Measurements from ENCODE around the gene PCDHGC4. TPM values are rescaled to one million over a fixed set of nuclear protein-coding genes. Genes with fewer than 3 reads are reported as not detected.

Gene PCDHGC4
- total RNA-seq, 1 donor from 2014 or later: not detected

- Mint-ChIP-seq H3K4me3 (no peak overlapping the region), H3K9me3 (no peaks in the 10 kb centered on the region), H3K27ac (no peak overlapping the region), H3K4me1 (no peaks in the 10 kb centered on the region), H3K27me3 (peaks cover 61% of the 10 kb centered on the region), H3K36me3 (ENCODE audit: low read depth) (no peaks in the 10 kb centered on the region)
- no peak for DNase-seq
- intact Hi-C loops (cut with micrococcal nuclease): loop anchor here (5.0 kb wide), 1 partner anchor 72 kb away; the partner anchor contains the start of gene PCDHGA10
Measured at GRCh38 chr5:141483902-141484301, 928 bp upstream of the PCDHGC4 start.

GRCh38 chr5:141484310-141484640 is 555 bp upstream of the PCDHGC4 start:
- H3K9me3 Mint-ChIP-seq: no peaks in the 10 kb centered on the region
- H3K27ac Mint-ChIP-seq: no peak overlapping the region
- no peaks in the 10 kb centered on the region for H3K4me1 Mint-ChIP-seq
- intact Hi-C loops (cut with micrococcal nuclease): loop anchor here (5.0 kb wide), 1 partner anchor 72 kb away; the partner anchor contains the start of gene PCDHGA10
- peaks cover 61% of the 10 kb centered on the region for H3K27me3 Mint-ChIP-seq
- no peak overlapping the region for H3K4me3 Mint-ChIP-seq
- no peaks in the 10 kb centered on the region for H3K36me3 Mint-ChIP-seq (ENCODE audit: low read depth)
- DNase-seq: no peak

DNA sequence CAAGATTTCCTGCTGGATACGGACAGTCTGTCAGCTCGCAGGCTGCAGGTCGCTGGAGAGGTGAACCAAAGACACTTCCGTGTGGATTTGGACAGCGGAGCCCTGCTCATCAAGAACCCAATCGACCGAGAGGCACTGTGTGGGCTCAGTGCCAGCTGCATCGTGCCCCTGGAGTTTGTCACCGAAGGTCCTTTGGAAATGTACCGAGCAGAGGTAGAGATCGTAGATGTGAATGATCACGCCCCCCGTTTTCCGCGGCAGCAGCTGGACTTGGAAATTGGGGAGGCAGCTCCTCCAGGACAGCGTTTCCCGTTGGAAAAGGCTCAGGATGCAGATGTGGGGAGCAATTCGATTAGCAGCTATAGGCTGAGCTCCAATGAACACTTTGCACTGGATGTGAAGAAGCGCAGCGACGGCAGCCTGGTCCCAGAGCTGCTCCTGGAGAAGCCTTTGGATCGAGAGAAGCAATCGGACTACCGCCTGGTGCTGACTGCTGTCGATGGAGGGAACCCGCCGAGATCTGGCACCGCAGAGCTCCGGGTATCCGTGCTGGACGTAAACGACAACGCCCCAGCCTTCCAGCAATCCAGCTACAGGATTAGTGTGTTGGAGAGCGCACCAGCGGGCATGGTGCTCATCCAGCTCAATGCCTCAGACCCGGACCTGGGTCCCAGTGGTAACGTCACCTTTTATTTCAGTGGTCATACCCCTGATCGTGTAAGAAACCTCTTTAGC is 658 bp downstream of the PCDHGC4 start:
- Mint-ChIP-seq H3K27me3 (peaks cover 63% of the 10 kb centered on the region), H3K36me3 (ENCODE audit: low read depth) (no peaks in the 10 kb centered on the region), H3K4me3 (no peak overlapping the region)

DNA sequence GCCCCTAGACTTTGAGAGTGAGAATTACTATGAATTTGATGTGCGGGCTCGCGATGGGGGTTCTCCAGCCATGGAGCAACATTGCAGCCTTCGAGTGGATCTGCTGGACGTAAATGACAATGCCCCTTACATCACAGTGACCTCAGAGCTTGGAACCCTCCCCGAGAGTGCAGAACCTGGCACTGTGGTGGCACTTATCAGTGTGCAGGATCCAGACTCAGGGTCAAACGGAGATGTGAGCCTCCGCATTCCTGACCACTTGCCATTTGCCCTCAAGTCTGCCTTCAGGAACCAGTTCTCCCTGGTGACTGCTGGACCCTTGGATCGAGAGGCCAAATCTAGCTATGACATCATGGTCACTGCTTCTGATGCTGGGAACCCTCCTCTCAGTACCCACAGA is 1.3 kb downstream of the PCDHGC4 start:
- Mint-ChIP-seq H3K9me3 (no peaks in the 10 kb centered on the region), H3K27me3 (peaks cover 65% of the 10 kb centered on the region), H3K4me3 (no peak overlapping the region), H3K4me1 (no peaks in the 10 kb centered on the region), H3K27ac (no peak overlapping the region), H3K36me3 (ENCODE audit: low read depth) (no peaks in the 10 kb centered on the region)
- no peak for DNase-seq
- intact Hi-C loops (cut with micrococcal nuclease): no loop called here

More for the DNA sequence above, 658 bp downstream of the PCDHGC4 start:
- intact Hi-C loops (cut with micrococcal nuclease): no loop called here
- DNase-seq: peak; percentile 52
- Mint-ChIP-seq H3K27ac (no peak overlapping the region), H3K9me3 (no peaks in the 10 kb centered on the region), H3K4me1 (no peaks in the 10 kb centered on the region)

DNA sequence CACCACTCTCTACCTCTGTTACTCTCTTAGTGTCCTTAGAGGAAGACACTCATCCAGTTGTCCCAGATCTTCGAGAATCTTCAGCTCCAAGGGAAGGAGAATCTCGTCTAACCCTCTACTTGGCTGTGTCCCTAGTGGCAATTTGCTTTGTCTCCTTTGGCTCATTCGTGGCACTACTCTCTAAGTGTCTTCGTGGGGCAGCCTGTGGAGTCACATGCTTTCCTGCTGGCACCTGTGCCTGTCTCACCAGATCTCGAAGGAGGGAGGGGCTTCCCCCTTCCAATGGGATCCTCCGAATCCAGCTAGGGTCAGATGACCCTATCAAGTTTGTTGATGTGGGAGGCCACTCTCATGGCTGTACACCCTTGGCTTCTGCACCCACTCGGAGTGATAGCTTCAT is 2.3 kb downstream of the PCDHGC4 start:
- Mint-ChIP-seq H3K9me3 (no peaks in the 10 kb centered on the region), H3K36me3 (ENCODE audit: low read depth) (no peaks in the 10 kb centered on the region), H3K27me3 (peaks cover 71% of the 10 kb centered on the region), H3K27ac (no peak overlapping the region), H3K4me1 (peaks cover 2% of the 10 kb centered on the region), H3K4me3 (no peak overlapping the region)
- no peak for DNase-seq
- intact Hi-C loops (cut with micrococcal nuclease): no loop called here

GRCh38 chr5:141488591-141489561 is 4.0 kb downstream of the PCDHGC4 start, which contains the start of gene PCDHGC5:
TSS of gene PCDHGC5 (plus strand) at chr5:141489081. CDS start at chr5:141489241, 160 bp downstream.
- peaks cover 68% of the 10 kb centered on the region for H3K27me3 Mint-ChIP-seq
- H3K36me3 Mint-ChIP-seq (ENCODE audit: low read depth): no peaks in the 10 kb centered on the region
- no peak for DNase-seq
- H3K4me1 Mint-ChIP-seq: peaks cover 2% of the 10 kb centered on the region
- no peaks in the 10 kb centered on the region for H3K9me3 Mint-ChIP-seq
- no peak within 1 kb of the TSS for H3K4me3 Mint-ChIP-seq
- intact Hi-C loops (cut with micrococcal nuclease): no loop called here
- no peak within 1 kb of the TSS for H3K27ac Mint-ChIP-seq

DNA sequence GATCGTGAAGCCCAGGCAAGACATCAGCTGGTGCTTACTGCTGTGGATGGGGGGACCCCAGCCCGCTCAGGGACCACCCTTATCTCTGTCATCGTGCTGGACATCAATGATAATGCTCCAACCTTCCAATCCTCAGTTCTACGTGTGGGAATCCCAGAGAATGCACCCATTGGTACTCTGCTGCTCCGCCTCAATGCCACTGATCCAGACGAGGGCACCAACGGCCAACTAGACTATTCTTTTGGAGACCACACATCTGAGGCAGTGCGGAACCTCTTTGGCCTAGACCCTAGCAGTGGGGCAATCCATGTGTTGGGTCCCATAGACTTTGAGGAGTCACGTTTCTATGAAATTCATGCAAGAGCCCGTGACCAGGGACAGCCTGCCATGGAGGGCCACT is 5.0 kb downstream of the PCDHGC4 start:
- no peaks in the 10 kb centered on the region for H3K36me3 Mint-ChIP-seq (ENCODE audit: low read depth)
- peaks cover 2% of the 10 kb centered on the region for H3K4me1 Mint-ChIP-seq
- no peak for DNase-seq
- H3K27me3 Mint-ChIP-seq: peaks cover 68% of the 10 kb centered on the region
- no peak overlapping the region for H3K4me3 Mint-ChIP-seq
- intact Hi-C loops (cut with micrococcal nuclease): no loop called here
- H3K9me3 Mint-ChIP-seq: no peaks in the 10 kb centered on the region
- no peak overlapping the region for H3K27ac Mint-ChIP-seq

DNA sequence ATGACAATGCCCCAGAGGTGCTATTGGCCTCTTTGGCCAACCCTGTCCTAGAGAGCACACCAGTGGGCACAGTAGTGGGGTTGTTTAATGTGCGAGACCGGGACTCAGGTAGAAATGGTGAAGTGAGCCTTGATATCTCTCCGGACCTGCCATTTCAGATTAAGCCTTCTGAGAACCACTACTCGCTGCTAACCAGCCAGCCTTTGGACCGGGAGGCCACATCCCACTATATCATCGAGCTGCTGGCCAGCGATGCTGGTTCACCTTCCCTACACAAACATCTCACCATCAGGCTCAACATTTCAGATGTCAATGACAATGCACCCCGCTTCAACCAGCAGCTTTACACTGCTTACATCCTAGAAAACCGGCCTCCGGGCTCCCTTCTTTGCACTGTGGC is 5.4 kb downstream of the PCDHGC4 start:
- DNase-seq: peak; percentile 45
- no peaks in the 10 kb centered on the region for H3K36me3 Mint-ChIP-seq (ENCODE audit: low read depth)
- intact Hi-C loops (cut with micrococcal nuclease): no loop called here
- peaks cover 66% of the 10 kb centered on the region for H3K27me3 Mint-ChIP-seq
- H3K4me3 Mint-ChIP-seq: no peak overlapping the region
- no peak overlapping the region for H3K27ac Mint-ChIP-seq
- peaks cover 2% of the 10 kb centered on the region for H3K4me1 Mint-ChIP-seq
- no peaks in the 10 kb centered on the region for H3K9me3 Mint-ChIP-seq

DNA sequence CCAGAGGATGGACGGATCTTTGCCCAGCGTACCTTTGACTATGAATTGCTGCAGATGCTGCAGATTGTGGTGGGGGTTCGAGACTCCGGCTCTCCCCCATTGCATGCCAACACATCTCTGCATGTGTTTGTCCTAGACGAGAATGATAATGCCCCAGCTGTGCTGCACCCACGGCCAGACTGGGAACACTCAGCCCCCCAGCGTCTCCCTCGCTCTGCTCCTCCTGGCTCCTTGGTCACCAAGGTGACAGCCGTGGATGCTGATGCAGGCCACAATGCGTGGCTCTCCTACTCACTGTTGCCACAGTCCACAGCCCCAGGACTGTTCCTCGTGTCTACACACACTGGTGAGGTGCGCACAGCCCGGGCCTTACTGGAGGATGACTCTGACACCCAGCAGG is 5.9 kb downstream of the PCDHGC4 start:
- Mint-ChIP-seq H3K27ac (no peak overlapping the region), H3K27me3 (peaks cover 68% of the 10 kb centered on the region), H3K36me3 (ENCODE audit: low read depth) (no peaks in the 10 kb centered on the region), H3K4me3 (no peak overlapping the region), H3K9me3 (no peaks in the 10 kb centered on the region), H3K4me1 (peaks cover 2% of the 10 kb centered on the region)
- intact Hi-C loops (cut with micrococcal nuclease): no loop called here
- DNase-seq: peak; percentile 49

DNA sequence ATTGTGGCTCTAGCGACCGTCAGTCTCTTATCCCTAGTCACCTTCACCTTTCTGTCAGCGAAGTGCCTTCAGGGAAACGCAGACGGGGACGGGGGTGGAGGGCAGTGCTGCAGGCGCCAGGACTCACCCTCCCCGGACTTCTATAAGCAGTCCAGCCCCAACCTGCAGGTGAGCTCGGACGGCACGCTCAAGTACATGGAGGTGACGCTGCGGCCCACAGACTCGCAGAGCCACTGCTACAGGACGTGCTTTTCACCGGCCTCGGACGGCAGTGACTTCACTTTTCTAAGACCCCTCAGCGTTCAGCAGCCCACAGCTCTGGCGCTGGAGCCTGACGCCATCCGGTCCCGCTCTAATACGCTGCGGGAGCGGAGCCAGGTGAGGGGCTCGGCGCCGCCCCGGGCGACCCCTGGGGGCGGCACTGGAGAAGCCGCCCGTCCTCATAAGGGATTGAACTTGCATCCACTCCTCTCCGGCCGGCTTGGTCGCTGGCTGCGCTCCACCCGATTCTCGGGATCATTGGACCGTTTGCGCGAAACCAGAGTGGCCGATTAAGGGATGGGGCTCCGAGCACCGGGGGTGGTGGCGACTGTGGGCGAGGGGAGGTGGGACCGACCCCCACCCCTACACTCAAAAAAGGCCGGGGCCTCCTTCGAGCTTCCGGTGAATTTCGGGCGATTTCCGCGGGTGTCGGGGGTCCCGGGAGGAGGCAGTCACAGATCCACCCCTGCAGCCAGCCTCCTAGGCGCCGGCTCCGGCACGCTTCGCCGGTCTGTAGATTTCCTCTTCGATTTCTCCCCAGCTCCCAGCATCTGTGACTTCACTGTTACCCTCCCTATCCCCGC is 6.7 kb downstream of the PCDHGC4 start:
- H3K9me3 Mint-ChIP-seq: no peaks in the 10 kb centered on the region
- H3K4me1 Mint-ChIP-seq: peaks cover 2% of the 10 kb centered on the region
- intact Hi-C loops (cut with micrococcal nuclease): no loop called here
- H3K4me3 Mint-ChIP-seq: peak overlapping the region; percentile 79
- H3K36me3 Mint-ChIP-seq (ENCODE audit: low read depth): no peaks in the 10 kb centered on the region
- DNase-seq: no peak
- peak overlapping the region; percentile 42 for H3K27ac Mint-ChIP-seq
- peaks cover 66% of the 10 kb centered on the region for H3K27me3 Mint-ChIP-seq

DNA sequence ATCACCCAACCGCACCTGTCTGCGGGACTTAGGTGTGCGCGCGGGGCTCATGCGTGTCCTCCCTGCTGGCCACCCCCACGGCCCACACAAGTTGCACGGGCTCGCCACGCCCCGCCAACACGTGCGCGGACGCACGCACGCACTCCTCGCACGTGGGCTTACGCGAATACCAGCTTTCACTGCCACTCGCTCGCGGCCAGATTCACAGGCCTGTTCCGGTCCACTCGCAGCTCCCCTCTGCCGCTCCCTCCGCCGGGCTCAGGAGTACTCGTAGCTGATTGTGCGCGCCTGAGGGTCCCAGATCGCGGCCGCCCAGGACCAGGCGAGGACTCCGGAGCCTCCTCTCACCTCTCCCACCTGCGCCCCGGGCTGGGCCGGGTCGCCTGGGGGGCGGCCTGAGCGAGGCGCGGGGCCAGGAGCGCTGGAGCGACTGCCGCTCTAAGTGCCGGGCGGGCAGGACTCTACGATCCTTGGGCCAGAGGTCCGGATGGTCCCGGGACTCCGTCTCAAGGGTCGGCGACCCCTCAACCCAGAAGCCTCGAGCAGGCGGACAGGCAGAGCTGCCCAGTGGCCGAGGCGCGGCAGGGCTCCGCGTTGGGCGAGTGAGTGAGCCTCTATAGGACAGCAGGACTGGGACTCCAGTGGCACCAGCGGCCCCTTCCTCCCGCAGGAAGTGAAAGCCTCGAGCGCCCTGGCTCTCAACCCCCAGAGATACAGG is 7.5 kb downstream of the PCDHGC4 start:
- peaks cover 2% of the 10 kb centered on the region for H3K4me1 Mint-ChIP-seq
- peak overlapping the region; percentile 42 for H3K27ac Mint-ChIP-seq

GRCh38 chr5:141493500-141494422 is 8.9 kb downstream of the PCDHGC4 start:
- peaks cover 2% of the 10 kb centered on the region for H3K4me1 Mint-ChIP-seq
- no peaks in the 10 kb centered on the region for H3K36me3 Mint-ChIP-seq (ENCODE audit: low read depth)
- peaks cover 60% of the 10 kb centered on the region for H3K27me3 Mint-ChIP-seq
- intact Hi-C loops (cut with micrococcal nuclease): no loop called here
- no peak for DNase-seq
- no peak overlapping the region for H3K27ac Mint-ChIP-seq
- no peak overlapping the region for H3K4me3 Mint-ChIP-seq
- H3K9me3 Mint-ChIP-seq: no peaks in the 10 kb centered on the region

More for the DNA sequence above, 7.5 kb downstream of the PCDHGC4 start:
- H3K36me3 Mint-ChIP-seq (ENCODE audit: low read depth): no peaks in the 10 kb centered on the region
- intact Hi-C loops (cut with micrococcal nuclease): no loop called here
- H3K27me3 Mint-ChIP-seq: peaks cover 59% of the 10 kb centered on the region
- peak; percentile 67 for DNase-seq
- H3K4me3 Mint-ChIP-seq: peak overlapping the region; percentile 79
- H3K9me3 Mint-ChIP-seq: no peaks in the 10 kb centered on the region
